Mesothelial cell of epicardium (in vitro differentiated cells): ENCODE data around the gene IL4I1. TPM values are rescaled to one million over a fixed set of nuclear protein-coding genes. Genes with fewer than 3 reads are reported as not detected.

Source experiments
- DNase-seq, 2 experiments: peaks; one replicate each; pipeline ENCODE4 v3.0.0; 2021; ENCODE audit warnings: low spot score in 2 of 2; ENCODE audit not compliant: unreplicated experiment in 2 of 2
- H3K27ac Mint-ChIP-seq: 2 replicates; pipeline ENCODE4 v1.8.0; 2021; ENCODE audit warnings: mixed read lengths
- H3K27me3 Mint-ChIP-seq: 2 replicates; pipeline ENCODE4 v1.8.0; 2021; ENCODE audit warnings: low read depth, mixed read lengths
- H3K36me3 Mint-ChIP-seq: 2 replicates; pipeline ENCODE4 v1.8.0; 2021; ENCODE audit warnings: mixed read lengths
- H3K4me1 Mint-ChIP-seq: 2 replicates; pipeline ENCODE4 v1.8.0; 2021; ENCODE audit warnings: mixed read lengths
- H3K4me3 Mint-ChIP-seq: 2 replicates; pipeline ENCODE4 v1.8.0; 2021; ENCODE audit warnings: mild to moderate bottlenecking, moderate library complexity, mixed read lengths
- H3K9me3 Mint-ChIP-seq: 2 replicates; pipeline ENCODE4 v1.8.0; 2021; ENCODE audit warnings: mixed read lengths
- CTCF ChIP-seq: fragments of 200-600 bp; sonication (generic); IDR thresholded peaks from one replicate; pipeline ENCODE4 v1.5.0; 2021; ENCODE audit warnings: antibody characterized with exemption; ENCODE audit not compliant: unreplicated experiment
- total RNA-seq: library from RNA; stranded (reverse); gene quantifications from 3 replicates; pipeline ENCODE4 v1.2.1, GENCODE V29; 2021

Gene IL4I1
- total RNA-seq, 1 donor from 2014 or later = 1.7 TPM

- TF ChIP-seq CTCF = no peak
- Mint-ChIP-seq H3K27ac (peak overlapping the region; percentile 79), H3K4me3 (peak overlapping the region; percentile 87), H3K27me3 (no peaks in the 10 kb centered on the region), H3K9me3 (peaks cover 13% of the 10 kb centered on the region), H3K36me3 (peaks cover 21% of the 10 kb centered on the region), H3K4me1 (peaks cover 25% of the 10 kb centered on the region)
- peak in 1 of 2 experiments; percentile 53 for DNase-seq
Observed at GRCh38 chr19:49851456-49852259, 45.0 kb downstream of the IL4I1 start.

GRCh38 chr19:49850487-49851342 lies 46.0 kb downstream of the IL4I1 start, which contains the start of gene PTOV1:
Gene PTOV1 (plus strand): TSS chr19:49851159.
- TF ChIP-seq CTCF = no peak
- H3K27me3 Mint-ChIP-seq = no peaks in the 10 kb centered on the region
- peaks cover 19% of the 10 kb centered on the region for H3K36me3 Mint-ChIP-seq
- DNase-seq = peak; percentile 93 to 97
- peaks cover 13% of the 10 kb centered on the region for H3K9me3 Mint-ChIP-seq
- H3K4me3 Mint-ChIP-seq = peak within 1 kb of the TSS; percentile 87
- H3K4me1 Mint-ChIP-seq = peaks cover 25% of the 10 kb centered on the region
- H3K27ac Mint-ChIP-seq = peak within 1 kb of the TSS; percentile 98

- H3K27ac Mint-ChIP-seq = peak overlapping the region; percentile 98
- DNase-seq = no peak
- peaks cover 25% of the 10 kb centered on the region for H3K4me1 Mint-ChIP-seq
- peaks cover 13% of the 10 kb centered on the region for H3K9me3 Mint-ChIP-seq
- H3K27me3 Mint-ChIP-seq = no peaks in the 10 kb centered on the region
- H3K36me3 Mint-ChIP-seq = peaks cover 14% of the 10 kb centered on the region
- H3K4me3 Mint-ChIP-seq = peak overlapping the region; percentile 81
- no peak for TF ChIP-seq CTCF
Observed at GRCh38 chr19:49850221-49850486, 46.5 kb downstream of the IL4I1 start.

- Mint-ChIP-seq H3K36me3 (peaks cover 14% of the 10 kb centered on the region), H3K4me1 (peaks cover 25% of the 10 kb centered on the region), H3K27ac (peak overlapping the region; percentile 98), H3K9me3 (peaks cover 13% of the 10 kb centered on the region), H3K27me3 (no peaks in the 10 kb centered on the region), H3K4me3 (peak overlapping the region; percentile 81)
- no peak for DNase-seq
- no peak for TF ChIP-seq CTCF
Observed at GRCh38 chr19:49849433-49850220, 47.1 kb downstream of the IL4I1 start.

- no peak overlapping the region for H3K4me3 Mint-ChIP-seq
- H3K36me3 Mint-ChIP-seq = peaks cover 14% of the 10 kb centered on the region
- TF ChIP-seq CTCF = no peak
- peaks cover 13% of the 10 kb centered on the region for H3K9me3 Mint-ChIP-seq
- H3K4me1 Mint-ChIP-seq = peaks cover 25% of the 10 kb centered on the region
- no peak overlapping the region for H3K27ac Mint-ChIP-seq
- no peak for DNase-seq
- H3K27me3 Mint-ChIP-seq = no peaks in the 10 kb centered on the region
Observed at GRCh38 chr19:49848938-49849337, 47.7 kb downstream of the IL4I1 start.
